ENCODE results near the gene TSKU. TPM values are rescaled to one million over a fixed set of nuclear protein-coding genes. Genes with fewer than 3 reads are reported as not detected.

Gene TSKU
- total RNA-seq, 1 donor from 2014 or later: 32.8 TPM

- Mint-ChIP-seq H3K36me3 (peaks cover 8% of the 10 kb centered on the region), H3K4me3 (no peak overlapping the region), H3K9me3 (no peaks in the 10 kb centered on the region), H3K27me3 (peaks cover 5% of the 10 kb centered on the region), H3K4me1 (ENCODE audit: unreplicated experiment) (peaks cover 16% of the 10 kb centered on the region), H3K27ac (no peak overlapping the region)
- TF ChIP-seq CTCF (conservative IDR thresholded peaks at IDR 0.05): no peak
- peak; percentile 42 for DNase-seq (ENCODE audit: extremely low spot score, unreplicated experiment)
Measured at GRCh38 chr11:76800466-76801200, 17.5 kb downstream of the TSKU start.

GRCh38 chr11:76801225-76801624 lies 18.1 kb downstream of the TSKU start:
- peaks cover 5% of the 10 kb centered on the region for H3K27me3 Mint-ChIP-seq
- no peak for TF ChIP-seq CTCF (conservative IDR thresholded peaks at IDR 0.05)
- peak; percentile 43 for DNase-seq (ENCODE audit: extremely low spot score, unreplicated experiment)
- H3K9me3 Mint-ChIP-seq: no peaks in the 10 kb centered on the region
- H3K36me3 Mint-ChIP-seq: peaks cover 4% of the 10 kb centered on the region
- no peak overlapping the region for H3K27ac Mint-ChIP-seq
- peaks cover 22% of the 10 kb centered on the region for H3K4me1 Mint-ChIP-seq (ENCODE audit: unreplicated experiment)
- no peak overlapping the region for H3K4me3 Mint-ChIP-seq

GRCh38 chr11:76801736-76802135 lies 18.6 kb downstream of the TSKU start:
- peaks cover 4% of the 10 kb centered on the region for H3K36me3 Mint-ChIP-seq
- no peak for DNase-seq (ENCODE audit: extremely low spot score, unreplicated experiment)
- no peak overlapping the region for H3K4me3 Mint-ChIP-seq
- peaks cover 5% of the 10 kb centered on the region for H3K27me3 Mint-ChIP-seq
- no peak overlapping the region for H3K27ac Mint-ChIP-seq
- peaks cover 27% of the 10 kb centered on the region for H3K4me1 Mint-ChIP-seq (ENCODE audit: unreplicated experiment)
- no peak for TF ChIP-seq CTCF (conservative IDR thresholded peaks at IDR 0.05)
- no peaks in the 10 kb centered on the region for H3K9me3 Mint-ChIP-seq

- no peaks in the 10 kb centered on the region for H3K9me3 Mint-ChIP-seq
- H3K36me3 Mint-ChIP-seq: peaks cover 4% of the 10 kb centered on the region
- DNase-seq (ENCODE audit: extremely low spot score, unreplicated experiment): no peak
- H3K4me3 Mint-ChIP-seq: no peak overlapping the region
- peaks cover 5% of the 10 kb centered on the region for H3K27me3 Mint-ChIP-seq
- no peak overlapping the region for H3K27ac Mint-ChIP-seq
- H3K4me1 Mint-ChIP-seq (ENCODE audit: unreplicated experiment): peaks cover 27% of the 10 kb centered on the region
- TF ChIP-seq CTCF (conservative IDR thresholded peaks at IDR 0.05): no peak
Measured at GRCh38 chr11:76802151-76802550, 19.0 kb downstream of the TSKU start.

- Mint-ChIP-seq H3K36me3 (peaks cover 3% of the 10 kb centered on the region), H3K9me3 (no peaks in the 10 kb centered on the region), H3K4me1 (ENCODE audit: unreplicated experiment) (peaks cover 27% of the 10 kb centered on the region), H3K27ac (no peak overlapping the region), H3K27me3 (peaks cover 5% of the 10 kb centered on the region), H3K4me3 (no peak overlapping the region)
- TF ChIP-seq CTCF (conservative IDR thresholded peaks at IDR 0.05): no peak
- peak; percentile 45 for DNase-seq (ENCODE audit: extremely low spot score, unreplicated experiment)
Measured at GRCh38 chr11:76802621-76803020, 19.5 kb downstream of the TSKU start.

Data from type B pancreatic cell (in vitro differentiated cells).